GM12878 (cell line): Measurements from ENCODE around the gene DHDH. TPM values are rescaled to one million over a fixed set of nuclear protein-coding genes. Genes with fewer than 3 reads are reported as not detected.

Source experiments
- ASH2L ChIP-seq: fragments of 300-600, 200-600 bp; sonication (generic); IDR thresholded peaks from 2 replicates; pipeline ENCODE4 v1.6.1; 2017; ENCODE audit warnings: low read depth, mild to moderate bottlenecking, borderline replicate concordance
- ATF2 ChIP-seq: IDR thresholded peaks from 2 replicates; pipeline ENCODE4 v1.6.1; 2012; ENCODE audit warnings: low read length, inconsistent platforms
- ATF3 ChIP-seq: IDR thresholded peaks from 2 replicates; pipeline ENCODE4 v1.6.1; 2011; ENCODE audit warnings: low read depth, mild to moderate bottlenecking, low read length, moderate library complexity, borderline replicate concordance; ENCODE audit errors: extremely low read depth
- BCL3 ChIP-seq: IDR thresholded peaks from 2 replicates; pipeline ENCODE4 v1.6.1; 2011; ENCODE audit warnings: borderline replicate concordance, low read depth, mild to moderate bottlenecking, moderate library complexity, low read length; ENCODE audit not compliant: insufficient read depth, poor library complexity, severe bottlenecking
- CHD2 ChIP-seq: IDR thresholded peaks from 2 replicates; pipeline ENCODE4 v1.6.1; 2011; ENCODE audit warnings: low read depth, low read length, improper control_type of control experiment, borderline replicate concordance
- FOXM1 ChIP-seq: IDR thresholded peaks from 2 replicates; pipeline ENCODE4 v1.6.1; 2012; ENCODE audit warnings: low read depth, mild to moderate bottlenecking, inconsistent platforms, low read length, moderate library complexity
- HCFC1 ChIP-seq: fragments of 150-350 bp; IDR thresholded peaks from 2 replicates; pipeline ENCODE4 v1.6.1; 2014; ENCODE audit warnings: low read length
- MAX ChIP-seq: IDR thresholded peaks from 2 replicates; pipeline ENCODE4 v1.6.1; 2012; ENCODE audit warnings: low read depth, low read length, improper control_type of control experiment
- MYB ChIP-seq: fragments of 150-350 bp; IDR thresholded peaks from 2 replicates; pipeline ENCODE4 v1.6.1; 2014; ENCODE audit warnings: mild to moderate bottlenecking, low read depth, low read length, borderline replicate concordance
- NKRF ChIP-seq: fragments of 450-650 bp; conservative IDR thresholded peaks from 2 replicates; pipeline ENCODE4 v1.6.1; 2017; ENCODE audit warnings: mild to moderate bottlenecking, moderate library complexity
- NR2C1 ChIP-seq: fragments of 450-650 bp; IDR thresholded peaks from 2 replicates; pipeline ENCODE4 v1.6.1; 2017; ENCODE audit warnings: antibody characterized with exemption, mild to moderate bottlenecking, moderate library complexity
- RCOR1 ChIP-seq: conservative IDR thresholded peaks from 2 replicates; pipeline ENCODE4 v1.6.1; 2012; ENCODE audit warnings: low read depth, low read length, improper control_type of control experiment
- RELB ChIP-seq: fragments of 450-650 bp; IDR thresholded peaks from 2 replicates; pipeline ENCODE4 v1.6.1; 2017; ENCODE audit warnings: low read depth, mild to moderate bottlenecking, moderate library complexity
- RFX5 ChIP-seq: IDR thresholded peaks from 2 replicates; pipeline ENCODE4 v1.6.1; 2011; ENCODE audit warnings: low read depth, low read length, improper control_type of control experiment
- SIX5 ChIP-seq: IDR thresholded peaks from 2 replicates; pipeline ENCODE4 v1.6.1; 2011; ENCODE audit warnings: mild to moderate bottlenecking, low read depth, low read length, moderate library complexity; ENCODE audit not compliant: severe bottlenecking
- SKIL ChIP-seq: fragments of 450-650 bp; IDR thresholded peaks from 2 replicates; pipeline ENCODE4 v1.6.1; 2017; ENCODE audit warnings: mild to moderate bottlenecking, low read depth, inconsistent platforms; ENCODE audit not compliant: poor library complexity, severe bottlenecking
- ZZZ3 ChIP-seq: IDR thresholded peaks from 2 replicates; pipeline ENCODE4 v1.6.1; 2011; ENCODE audit warnings: low read depth; ENCODE audit not compliant: control insufficient read depth, insufficient read length
- polyA plus RNA-seq, 11 experiments: library from polyadenylated mRNA; depleted of rRNA in 4 of 11; unstranded in 6 of 11; stranded (reverse) in 5 of 11; fragments of >200 nt; fragmentation: Nextera tagmentation in 4 of 11; fragmentation: Illumina TruSeq in 1 of 11; extraction: Ambion mirVana in 4 of 11; extraction: Trizol in 1 of 11; gene quantifications; 1 replicate in 1 of 11; 2 replicates in 10 of 11; pipeline versions ENCODE4 v1.2.1 to v1.2.3, GENCODE V29; 2011 to 2016; ENCODE audit warnings: inconsistent platforms in 2 of 11, missing spikeins in 2 of 11, low read depth in 1 of 11
- total RNA-seq, 4 experiments: library from RNA; depleted of rRNA in 3 of 4; stranded (reverse); fragments of >200 nt in 3 of 4; fragmentation: Illumina TruSeq in 1 of 4; extraction: Trizol in 1 of 4; gene quantifications; 2 replicates each; pipeline versions ENCODE4 v1.2.1 to v1.2.3, GENCODE V29; 2013 to 2021

The DHDH gene
- total and polyA plus RNA-seq, 10 of the 15 experiments (the other 5 are each of a cell fraction or from before 2014, with no cell fraction given), result 0.13 to 0.21 (median 0.15) TPM; not detected in 7

GRCh38 chr19:48913114-48913889, 20.2 kb upstream of the DHDH start (continued):
- TF ChIP-seq SKIL (no peak), RCOR1 (no peak), ATF3 (0 out of 2 replicates have a peak, but pooled peaks have one; percentile 11), BCL3 (no peak), RFX5 (no peak), RELB (no peak), NKRF (no peak), ASH2L (no peak), ATF2 (no peak), HCFC1 (peak; percentile 90), FOXM1 (no peak), ZZZ3 (no peak), SIX5 (peak; percentile 96), MAX (no peak), MYB (no peak), NR2C1 (no peak), CHD2 (0 out of 2 replicates have a peak, but pooled peaks have one; percentile 18)
